GM12878 (cell line): ENCODE measurements around the gene CBLN1. TPM values are rescaled to one million over a fixed set of nuclear protein-coding genes. Genes with fewer than 3 reads are reported as not detected.

Experiments used
- ATAC-seq: fragments of 200-7000 bp; cut with Tn5 transposase; 3 replicates; pipeline ENCODE4 v1.9.1; 2020; ENCODE audit warnings: mild to moderate bottlenecking, moderate library complexity
- BruUV-seq: library from RNA; stranded (reverse); fragments of 400-500 nt; replicated peaks from 2 replicates; lab custom pipeline; 2021; lab: Mats Ljungman, UMichigan
- CTCF ChIA-PET: fragments of 300-600 bp; sonication (Branson Sonifier 250); formaldehyde crosslinking; extraction: SDS; loops from one replicate; lab custom pipeline; 2021; ENCODE audit warnings: inconsistent platforms; lab: Yijun Ruan, JAX
- POLR2A ChIA-PET: fragments of 350-600 bp; formaldehyde crosslinking; extraction: SDS; loops from one replicate; lab custom pipeline; 2021; ENCODE audit warnings: inconsistent platforms; lab: Charles Lee
- RAD21 ChIA-PET: fragments of 300-600 bp; sonication (Branson Sonifier 250); formaldehyde crosslinking; loops from one replicate; lab custom pipeline; 2023; ENCODE audit warnings: antibody characterized with exemption; ENCODE audit not compliant: unreplicated experiment; lab: Charles Lee
- SMC1A ChIA-PET: fragments of 300-600 bp; sonication (Branson Sonifier 250); formaldehyde crosslinking; loops from one replicate; lab custom pipeline; 2023; ENCODE audit not compliant: unreplicated experiment, uncharacterized antibody; lab: Charles Lee
- DNase-seq: peaks from one replicate; pipeline ENCODE4 v3.0.0-alpha.2; 2011; ENCODE audit warnings: low read depth, low spot score
- FAIRE-seq: peaks from 3 replicates; lab custom pipeline; 2011; peaks lifted over from hg19 to GRCh38; lab: Jason Lieb, UNC
- H2AFZ ChIP-seq: 2 replicates; pipeline ENCODE4 v1.6.0; 2011; ENCODE audit warnings: low read depth, low read length, control low read depth; ENCODE audit not compliant: control insufficient read depth
- H3K27ac ChIP-seq: 2 replicates; pipeline ENCODE4 v1.5.1; 2011; ENCODE audit warnings: control low read depth; ENCODE audit not compliant: control insufficient read depth, insufficient read depth
- H3K27me3 ChIP-seq, 2 experiments: replicated peaks in 1 of 2; 2 replicates each; pipeline versions ENCODE4 v1.6.0 to v1.6.1; 2011; ENCODE audit warnings: low read length in 1 of 2; ENCODE audit not compliant: control insufficient read depth in 2 of 2, insufficient read depth in 2 of 2
- H3K36me3 ChIP-seq, 2 experiments: 2 replicates each; pipeline ENCODE4 v1.5.1; 2011; ENCODE audit warnings: low read length in 1 of 2; ENCODE audit not compliant: control insufficient read depth in 2 of 2, insufficient read depth in 2 of 2
- H3K4me1 ChIP-seq: 2 replicates; pipeline ENCODE4 v1.6.1; 2011; ENCODE audit warnings: mild to moderate bottlenecking, low read length, moderate library complexity, mixed read lengths; ENCODE audit not compliant: control insufficient read depth, insufficient read depth
- H3K4me2 ChIP-seq: 2 replicates; pipeline ENCODE4 v1.6.0; 2011; ENCODE audit warnings: control low read depth; ENCODE audit not compliant: control insufficient read depth, insufficient read depth
- H3K4me3 ChIP-seq: fragments of 200-600 bp; sonication (generic); 2 replicates; pipeline ENCODE4 v1.5.1; 2016
- H3K79me2 ChIP-seq: 2 replicates; pipeline ENCODE4 v1.6.0; 2011; ENCODE audit warnings: low read length; ENCODE audit not compliant: control insufficient read depth, insufficient read depth
- H3K9ac ChIP-seq: 2 replicates; pipeline ENCODE4 v1.8.0; 2011; ENCODE audit warnings: low read length, control low read depth, mixed read lengths; ENCODE audit not compliant: control insufficient read depth, insufficient read depth
- H3K9me3 ChIP-seq: replicated peaks from 3 replicates; pipeline ENCODE4 v1.5.1; 2011; ENCODE audit warnings: mild to moderate bottlenecking, low read length; ENCODE audit not compliant: control insufficient read depth, insufficient read depth
- H4K20me1 ChIP-seq: 2 replicates; pipeline ENCODE4 v1.6.0; 2011; ENCODE audit not compliant: control insufficient read depth, insufficient read depth
- CHD1 ChIP-seq: IDR thresholded peaks from 2 replicates; pipeline ENCODE4 v1.6.1; 2012; ENCODE audit warnings: low read depth, low read length, improper control_type of control experiment
- EP300 ChIP-seq, 2 experiments: fragments of 150-350 bp in 1 of 2; IDR thresholded peaks; 2 replicates each; pipeline ENCODE4 v1.6.1; 2011 to 2012; ENCODE audit warnings: low read depth in 2 of 2, low read length in 2 of 2, borderline replicate concordance in 1 of 2, improper control_type of control experiment in 1 of 2, inconsistent platforms in 1 of 2; ENCODE audit not compliant: control insufficient read depth in 1 of 2
- HDAC2 ChIP-seq: fragments of 200-600 bp; sonication (generic); IDR thresholded peaks from 2 replicates; pipeline ENCODE4 v1.6.1; 2017
- JUND ChIP-seq: IDR thresholded peaks from 2 replicates; pipeline ENCODE4 v1.6.1; 2012; ENCODE audit warnings: low read depth, mild to moderate bottlenecking, low read length, improper control_type of control experiment, moderate library complexity
- KDM1A ChIP-seq: fragments of 200-600 bp; sonication (generic); IDR thresholded peaks from 2 replicates; pipeline ENCODE4 v1.6.1; 2016; ENCODE audit warnings: borderline replicate concordance
- MXI1 ChIP-seq: fragments of 150-350 bp; IDR thresholded peaks from 2 replicates; pipeline ENCODE4 v1.6.1; 2011; ENCODE audit warnings: low read depth, mild to moderate bottlenecking, inconsistent platforms, low read length, improper control_type of control experiment
- NR2F1 ChIP-seq: fragments of 450-650 bp; conservative IDR thresholded peaks from 2 replicates; pipeline ENCODE4 v1.6.1; 2017; ENCODE audit warnings: mild to moderate bottlenecking
- POLR2AphosphoS2 ChIP-seq: IDR thresholded peaks from 2 replicates; pipeline ENCODE4 v1.6.1; 2011; ENCODE audit warnings: low read depth, mild to moderate bottlenecking, low read length, improper control_type of control experiment, moderate library complexity
- RUNX3 ChIP-seq: IDR thresholded peaks from 2 replicates; pipeline ENCODE4 v1.6.1; 2012; ENCODE audit warnings: low read length, inconsistent platforms
- SREBF2 ChIP-seq: IDR thresholded peaks from 2 replicates; pipeline ENCODE4 v1.6.1; 2012; ENCODE audit warnings: mild to moderate bottlenecking, low read length
- SRF ChIP-seq, 2 experiments: IDR thresholded peaks; 2 replicates each; pipeline ENCODE4 v1.6.1; 2011; ENCODE audit warnings: low read depth in 2 of 2, low read length in 2 of 2, mild to moderate bottlenecking in 1 of 2, moderate library complexity in 1 of 2
- WGBS: methylation state at CpG from one replicate; pipeline ENCODE4 v1.1.6; 2016; ENCODE audit warnings: low lambda C conversion rate; ENCODE audit not compliant: insufficient replicate concordance, insufficient coverage; ENCODE audit errors: missing lambda C conversion rate; 5-methylcytosine and 5-hydroxymethylcytosine counted together
- in situ Hi-C: fragments of 300-500 bp; cut with MboI; formaldehyde crosslinking; loops from 9 replicates; pipeline ENCODE4 v1.14.3; 2018; ENCODE audit warnings: mixed read lengths
- intact Hi-C: fragments of 100-400 bp; cut with micrococcal nuclease; formaldehyde crosslinking; loops from one replicate; pipeline ENCODE4 v1.14.2; 2022; ENCODE audit not compliant: unreplicated experiment
- polyA plus RNA-seq, 11 experiments: library from polyadenylated mRNA; depleted of rRNA in 4 of 11; unstranded in 6 of 11; stranded (reverse) in 5 of 11; fragments of >200 nt; fragmentation: Nextera tagmentation in 4 of 11; fragmentation: Illumina TruSeq in 1 of 11; extraction: Ambion mirVana in 4 of 11; extraction: Trizol in 1 of 11; gene quantifications; 1 replicate in 1 of 11; 2 replicates in 10 of 11; pipeline versions ENCODE4 v1.2.1 to v1.2.3, GENCODE V29; 2011 to 2016; ENCODE audit warnings: inconsistent platforms in 2 of 11, missing spikeins in 2 of 11, low read depth in 1 of 11
- total RNA-seq, 4 experiments: library from RNA; depleted of rRNA in 3 of 4; stranded (reverse); fragments of >200 nt in 3 of 4; fragmentation: Illumina TruSeq in 1 of 4; extraction: Trizol in 1 of 4; gene quantifications; 2 replicates each; pipeline versions ENCODE4 v1.2.1 to v1.2.3, GENCODE V29; 2013 to 2021
- TF ChIP-seq, protein P1 (sequence below): IDR thresholded peaks from 2 replicates; pipeline ENCODE4 v1.6.1; 2012; ENCODE audit warnings: low read depth, low read length, improper control_type of control experiment
- TF ChIP-seq, protein P2 (sequence below): IDR thresholded peaks from 2 replicates; pipeline ENCODE4 v1.6.1; 2012; ENCODE audit warnings: low read depth, low read length, improper control_type of control experiment
- TF ChIP-seq, protein P3 (sequence below): fragments of 450-650 bp; formaldehyde crosslinking; IDR thresholded peaks from 2 replicates; pipeline ENCODE4 v1.5.0; 2022; ENCODE audit warnings: mild to moderate bottlenecking, missing genetic modification characterization

The CBLN1 gene
- total and polyA plus RNA-seq, 10 of the 15 experiments (the other 5 are each of a cell fraction or from before 2014, with no cell fraction given): not detected

DNA sequence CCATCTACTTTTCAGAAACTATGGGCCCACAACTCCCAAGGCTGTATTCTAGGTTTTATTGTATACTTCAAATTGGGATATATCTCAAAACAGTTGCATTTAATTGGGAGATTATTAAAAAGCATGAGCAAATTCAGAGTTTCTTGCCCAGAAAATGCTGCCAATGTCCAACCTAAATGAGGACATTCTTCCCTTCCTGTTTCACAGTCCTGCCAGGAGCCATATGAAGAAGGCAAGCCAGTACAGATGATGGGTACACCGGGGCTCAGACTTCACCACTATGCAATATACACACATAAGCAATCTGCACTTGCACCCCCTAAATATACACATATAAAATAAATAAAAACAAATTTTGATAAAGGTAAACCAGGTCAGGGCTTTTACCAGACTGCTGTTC, 34.0 kb upstream of the CBLN1 start (continued):
- TF ChIP-seq EP300 (IDR thresholded peaks at IDR 0.05; ENCODE audit: borderline replicate concordance in 1 of 2, control insufficient read depth in 1 of 2, low read depth in 2 of 2, low read length in 2 of 2): no peak
- TF ChIP-seq, protein P1, sequence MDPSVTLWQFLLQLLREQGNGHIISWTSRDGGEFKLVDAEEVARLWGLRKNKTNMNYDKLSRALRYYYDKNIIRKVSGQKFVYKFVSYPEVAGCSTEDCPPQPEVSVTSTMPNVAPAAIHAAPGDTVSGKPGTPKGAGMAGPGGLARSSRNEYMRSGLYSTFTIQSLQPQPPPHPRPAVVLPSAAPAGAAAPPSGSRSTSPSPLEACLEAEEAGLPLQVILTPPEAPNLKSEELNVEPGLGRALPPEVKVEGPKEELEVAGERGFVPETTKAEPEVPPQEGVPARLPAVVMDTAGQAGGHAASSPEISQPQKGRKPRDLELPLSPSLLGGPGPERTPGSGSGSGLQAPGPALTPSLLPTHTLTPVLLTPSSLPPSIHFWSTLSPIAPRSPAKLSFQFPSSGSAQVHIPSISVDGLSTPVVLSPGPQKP: no peak

DNA sequence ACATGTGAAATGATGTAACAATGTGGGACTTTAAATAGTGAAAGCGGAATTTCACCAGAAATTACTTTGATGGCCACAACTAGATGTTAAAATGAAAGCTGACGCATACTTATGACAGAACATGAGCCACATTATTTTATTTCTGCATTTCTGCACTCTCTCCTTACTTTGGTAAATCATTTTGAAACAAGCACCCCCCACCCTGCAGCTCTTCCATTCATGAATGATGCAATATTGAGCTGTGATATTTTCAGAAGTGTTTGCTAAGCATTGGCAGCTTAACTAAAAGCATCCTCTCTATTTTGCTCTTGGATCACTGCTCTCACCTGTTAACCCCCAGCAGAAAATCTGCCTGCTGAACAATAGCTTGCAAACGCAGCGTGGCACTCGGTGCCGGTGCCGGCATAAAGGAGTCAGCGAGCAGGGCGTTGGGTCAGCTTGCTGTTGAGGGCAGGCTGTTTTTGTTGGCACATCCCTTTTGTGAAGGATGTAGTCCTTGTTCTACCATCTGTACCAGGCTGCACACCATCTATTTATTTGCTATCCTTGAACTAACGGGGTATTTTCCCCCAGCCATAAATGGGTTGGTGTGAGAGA, 30.8 kb upstream of the CBLN1 start:
- no TSS peak for BruUV-seq
- CTCF ChIA-PET: interaction anchor here (1.0 kb wide), 1 partner anchor 682 kb away, joined by 4 read pairs; no protein-coding TSS in a partner anchor
- RAD21 ChIA-PET: interaction anchor here (0.6 kb wide), 1 partner anchor 356 kb away, joined by 3 read pairs; no protein-coding TSS in a partner anchor
- POLR2A ChIA-PET: no interaction called here
- H3K4me2 ChIP-seq: no peak overlapping the region
- intact Hi-C loops (no loop called here), in situ Hi-C loops (no loop called here)
- H3K27ac ChIP-seq: no peak overlapping the region
- H3K36me3 ChIP-seq: no peaks in the 10 kb centered on the region
- no peaks in the 10 kb centered on the region; a peak in 2 of 4 replicates for H3K27me3 ChIP-seq
- no peaks in the 10 kb centered on the region for H3K79me2 ChIP-seq
- SMC1A ChIA-PET: interaction anchor here (0.9 kb wide), 1 partner anchor 43 kb away, joined by 3 read pairs; no protein-coding TSS in a partner anchor
- no peaks in the 10 kb centered on the region for H3K4me1 ChIP-seq
- H2AFZ ChIP-seq: no peak overlapping the region
- TF ChIP-seq RUNX3: no peak
- TF ChIP-seq, protein P2, sequence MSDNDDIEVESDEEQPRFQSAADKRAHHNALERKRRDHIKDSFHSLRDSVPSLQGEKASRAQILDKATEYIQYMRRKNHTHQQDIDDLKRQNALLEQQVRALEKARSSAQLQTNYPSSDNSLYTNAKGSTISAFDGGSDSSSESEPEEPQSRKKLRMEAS: no peak
- TF ChIP-seq CHD1: no peak
- TF ChIP-seq HDAC2: no peak
- no peak for TF ChIP-seq KDM1A
- no peak for TF ChIP-seq MXI1
- TF ChIP-seq SREBF2: no peak
- TF ChIP-seq JUND: no peak
- no peak for TF ChIP-seq NR2F1
- no peak for TF ChIP-seq SRF (IDR thresholded peaks at IDR 0.05; ENCODE audit: low read depth in 2 of 2, low read length in 2 of 2)
- TF ChIP-seq POLR2AphosphoS2: no peak
- TF ChIP-seq, protein P3, sequence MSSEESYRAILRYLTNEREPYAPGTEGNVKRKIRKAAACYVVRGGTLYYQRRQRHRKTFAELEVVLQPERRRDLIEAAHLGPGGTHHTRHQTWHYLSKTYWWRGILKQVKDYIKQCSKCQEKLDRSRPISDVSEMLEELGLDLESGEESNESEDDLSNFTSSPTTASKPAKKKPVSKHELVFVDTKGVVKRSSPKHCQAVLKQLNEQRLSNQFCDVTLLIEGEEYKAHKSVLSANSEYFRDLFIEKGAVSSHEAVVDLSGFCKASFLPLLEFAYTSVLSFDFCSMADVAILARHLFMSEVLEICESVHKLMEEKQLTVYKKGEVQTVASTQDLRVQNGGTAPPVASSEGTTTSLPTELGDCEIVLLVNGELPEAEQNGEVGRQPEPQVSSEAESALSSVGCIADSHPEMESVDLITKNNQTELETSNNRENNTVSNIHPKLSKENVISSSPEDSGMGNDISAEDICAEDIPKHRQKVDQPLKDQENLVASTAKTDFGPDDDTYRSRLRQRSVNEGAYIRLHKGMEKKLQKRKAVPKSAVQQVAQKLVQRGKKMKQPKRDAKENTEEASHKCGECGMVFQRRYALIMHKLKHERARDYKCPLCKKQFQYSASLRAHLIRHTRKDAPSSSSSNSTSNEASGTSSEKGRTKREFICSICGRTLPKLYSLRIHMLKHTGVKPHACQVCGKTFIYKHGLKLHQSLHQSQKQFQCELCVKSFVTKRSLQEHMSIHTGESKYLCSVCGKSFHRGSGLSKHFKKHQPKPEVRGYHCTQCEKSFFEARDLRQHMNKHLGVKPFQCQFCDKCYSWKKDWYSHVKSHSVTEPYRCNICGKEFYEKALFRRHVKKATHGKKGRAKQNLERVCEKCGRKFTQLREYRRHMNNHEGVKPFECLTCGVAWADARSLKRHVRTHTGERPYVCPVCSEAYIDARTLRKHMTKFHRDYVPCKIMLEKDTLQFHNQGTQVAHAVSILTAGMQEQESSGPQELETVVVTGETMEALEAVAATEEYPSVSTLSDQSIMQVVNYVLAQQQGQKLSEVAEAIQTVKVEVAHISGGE (CRISPR knock-in tag): no peak
- DNase-seq: no peak
- H4K20me1 ChIP-seq: no peaks in the 10 kb centered on the region
- H3K4me3 ChIP-seq: no peak overlapping the region
- no peaks in the 10 kb centered on the region for H3K9me3 ChIP-seq
- WGBS: 29% methylated on average over 10 of the region's 10 CpGs
- no peak overlapping the region for H3K9ac ChIP-seq
- ATAC-seq: no peak
- no peak for FAIRE-seq
